Fibroblast of villous mesenchyme (primary cell): ENCODE data around the gene DKK3. TPM values are rescaled to one million over a fixed set of nuclear protein-coding genes. Genes with fewer than 3 reads are reported as not detected.

Experiments
- DNase-seq: peaks from one replicate; pipeline ENCODE4 v3.0.0-alpha.2; 2010; ENCODE audit warnings: low read depth
- H3K4me3 ChIP-seq: 2 replicates; pipeline ENCODE4 v1.5.1; 2011; ENCODE audit warnings: low read depth, mild to moderate bottlenecking, low read length
- CTCF ChIP-seq: IDR thresholded peaks from 2 replicates; pipeline ENCODE4 v1.5.1; 2012; ENCODE audit warnings: low read depth, mild to moderate bottlenecking, low read length; ENCODE audit not compliant: insufficient read depth
- total RNA-seq: library from RNA; depleted of rRNA; stranded (reverse); fragments of >200 nt; gene quantifications from 2 replicates; pipeline ENCODE4 v1.2.3, GENCODE V29; 2012

The DKK3 gene
- total RNA-seq, 1 donor, result 338 TPM

- H3K4me3 ChIP-seq, result no peak overlapping the region
- no peak for DNase-seq
- no peak for TF ChIP-seq CTCF
These were observed 26.0 kb downstream of the DKK3 start for GRCh38 chr11:11982461-11982860.

- no peak for DNase-seq
- TF ChIP-seq CTCF, result no peak
- H3K4me3 ChIP-seq, result no peak overlapping the region
These were observed 26.6 kb downstream of the DKK3 start for GRCh38 chr11:11981840-11982239.

DNA sequence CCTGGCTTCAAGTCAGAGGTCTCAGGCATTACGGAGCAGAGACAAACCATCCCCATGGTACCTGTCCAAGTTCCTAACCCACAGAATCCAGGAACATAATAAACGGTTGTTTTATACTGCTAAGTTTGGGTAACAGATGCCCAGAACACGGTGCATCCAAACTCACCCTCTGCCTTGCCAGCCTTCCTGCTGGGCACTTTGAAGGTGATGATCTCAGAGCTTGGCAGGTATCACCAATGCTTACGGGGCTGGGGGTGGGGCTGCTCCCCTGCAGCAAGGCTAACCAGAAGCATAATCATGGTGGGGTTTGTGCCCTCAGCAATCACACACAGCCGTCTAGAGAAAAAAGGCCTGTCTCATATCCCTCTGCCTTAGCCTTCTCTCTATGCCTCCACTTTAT, 27.1 kb downstream of the DKK3 start:
- TF ChIP-seq CTCF, result no peak
- H3K4me3 ChIP-seq, result no peak overlapping the region
- DNase-seq, result no peak

- H3K4me3 ChIP-seq, result no peak overlapping the region
- DNase-seq, result no peak
- no peak for TF ChIP-seq CTCF
These were observed 27.6 kb downstream of the DKK3 start for GRCh38 chr11:11980841-11981308.

DNA sequence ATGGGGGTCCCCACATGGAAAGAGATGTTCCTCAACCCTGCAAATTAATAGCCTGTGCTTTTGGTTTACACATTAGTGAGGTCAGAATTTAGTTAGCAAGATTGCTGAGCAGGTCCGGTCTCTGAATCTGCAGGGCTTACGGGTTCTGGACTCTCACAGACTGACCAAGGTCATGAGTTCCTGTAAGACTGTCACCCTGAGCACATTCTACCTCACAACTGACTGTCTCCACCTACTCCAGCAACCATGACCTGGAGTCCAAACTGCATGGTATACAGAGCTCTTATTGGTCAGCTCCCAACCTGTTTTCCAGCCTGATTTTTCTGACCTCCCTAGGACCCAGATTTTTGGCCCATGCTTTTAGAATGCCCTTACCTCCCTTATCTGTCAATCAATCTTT, 28.2 kb downstream of the DKK3 start:
- H3K4me3 ChIP-seq, result no peak overlapping the region
- DNase-seq, result peak; percentile 42
- no peak for TF ChIP-seq CTCF

- no peak for TF ChIP-seq CTCF
- peak; percentile 91 for DNase-seq
- H3K4me3 ChIP-seq, result no peak overlapping the region
These were observed 28.8 kb downstream of the DKK3 start for GRCh38 chr11:11979488-11980117.

GRCh38 chr11:11978792-11979487, 29.5 kb downstream of the DKK3 start:
- DNase-seq, result peak; percentile 87
- H3K4me3 ChIP-seq, result no peak overlapping the region
- no peak for TF ChIP-seq CTCF
